ENCODE results near the gene ZC3H7B. TPM values are rescaled to one million over a fixed set of nuclear protein-coding genes. Genes with fewer than 3 reads are reported as not detected.

The ZC3H7B gene
- total and polyA plus RNA-seq, 2 donors from 2014 or later, result 28.3 to 68.6 TPM

- H3K4me1 ChIP-seq (ENCODE audit: control insufficient read depth in 2 of 3, insufficient read depth in 2 of 3, low read depth in 1 of 3, low read length in 3 of 3), result no peaks in the 10 kb centered on the region
- no peak overlapping the region for H3K4me3 ChIP-seq (ENCODE audit: low read length in 3 of 3)
- DNase-seq, result no peak
- no peak overlapping the region for H3K9ac ChIP-seq (ENCODE audit: low read length in 3 of 3)
- no peaks in the 10 kb centered on the region for H3K9me3 ChIP-seq (ENCODE audit: control insufficient read depth in 2 of 3, insufficient read depth in 1 of 3, low read length in 3 of 3)
- TF ChIP-seq CTCF (IDR thresholded peaks at IDR 0.05; ENCODE audit: borderline replicate concordance, extremely low read depth, insufficient read depth), result no peak
- no peak overlapping the region for H3K27ac ChIP-seq (ENCODE audit: low read depth in 2 of 2, low read length in 2 of 2)
- intact Hi-C loops (cut with DNase I), result no loop called here
- FAIRE-seq, result no peak
- H3K36me3 ChIP-seq (ENCODE audit: control insufficient read depth in 2 of 3, insufficient read depth in 3 of 3, low read length in 3 of 3), result peaks cover 0 to 35% (median 27%) of the 10 kb centered on the region in 3 donors
- H3K27me3 ChIP-seq (ENCODE audit: control insufficient read depth, insufficient read depth, low read length), result no peaks in the 10 kb centered on the region
Observed at GRCh38 chr22:41264408-41264941, 36.9 kb upstream of the ZC3H7B start.

- Histone ChIP-seq H3K9me3 (ENCODE audit: control insufficient read depth in 2 of 3, insufficient read depth in 1 of 3, low read length in 3 of 3) (no peaks in the 10 kb centered on the region), H3K9ac (ENCODE audit: low read length in 3 of 3) (no peak overlapping the region), H3K4me3 (ENCODE audit: low read length in 3 of 3) (no peak overlapping the region), H3K4me1 (ENCODE audit: control insufficient read depth in 2 of 3, insufficient read depth in 2 of 3, low read depth in 1 of 3, low read length in 3 of 3) (no peaks in the 10 kb centered on the region), H3K27me3 (ENCODE audit: control insufficient read depth, insufficient read depth, low read length) (no peaks in the 10 kb centered on the region), H3K27ac (ENCODE audit: low read depth in 2 of 2, low read length in 2 of 2) (no peak overlapping the region), H3K36me3 (ENCODE audit: control insufficient read depth in 2 of 3, insufficient read depth in 3 of 3, low read length in 3 of 3) (peaks cover 0 to 37% (median 24%) of the 10 kb centered on the region in 3 donors)
- DNase-seq (no peak), FAIRE-seq (no peak)
- no peak for TF ChIP-seq CTCF (IDR thresholded peaks at IDR 0.05; ENCODE audit: borderline replicate concordance, extremely low read depth, insufficient read depth)
- intact Hi-C loops (cut with DNase I), result no loop called here
Observed at GRCh38 chr22:41267958-41268357, 33.4 kb upstream of the ZC3H7B start.

GRCh38 chr22:41271787-41272186 is 29.5 kb upstream of the ZC3H7B start:
- Histone ChIP-seq H3K27ac (ENCODE audit: low read depth in 2 of 2, low read length in 2 of 2) (no peak overlapping the region), H3K4me1 (ENCODE audit: control insufficient read depth in 2 of 3, insufficient read depth in 2 of 3, low read depth in 1 of 3, low read length in 3 of 3) (no peaks in the 10 kb centered on the region), H3K9ac (ENCODE audit: low read length in 3 of 3) (no peak overlapping the region), H3K27me3 (ENCODE audit: control insufficient read depth, insufficient read depth, low read length) (no peaks in the 10 kb centered on the region), H3K36me3 (ENCODE audit: control insufficient read depth in 2 of 3, insufficient read depth in 3 of 3, low read length in 3 of 3) (peaks cover 3 to 39% (median 24%) of the 10 kb centered on the region in 3 donors), H3K4me3 (ENCODE audit: low read length in 3 of 3) (no peak overlapping the region), H3K9me3 (ENCODE audit: control insufficient read depth in 2 of 3, insufficient read depth in 1 of 3, low read length in 3 of 3) (no peaks in the 10 kb centered on the region)
- FAIRE-seq (no peak), DNase-seq (no peak)
- TF ChIP-seq CTCF (IDR thresholded peaks at IDR 0.05; ENCODE audit: borderline replicate concordance, extremely low read depth, insufficient read depth), result no peak
- intact Hi-C loops (cut with DNase I), result no loop called here

GRCh38 chr22:41273128-41273527 is 28.2 kb upstream of the ZC3H7B start:
- intact Hi-C loops (cut with DNase I), result no loop called here
- no peaks in the 10 kb centered on the region for H3K4me1 ChIP-seq (ENCODE audit: control insufficient read depth in 2 of 3, insufficient read depth in 2 of 3, low read depth in 1 of 3, low read length in 3 of 3)
- H3K27me3 ChIP-seq (ENCODE audit: control insufficient read depth, insufficient read depth, low read length), result no peaks in the 10 kb centered on the region
- no peak overlapping the region for H3K27ac ChIP-seq (ENCODE audit: low read depth in 2 of 2, low read length in 2 of 2)
- FAIRE-seq, result no peak
- H3K9me3 ChIP-seq (ENCODE audit: control insufficient read depth in 2 of 3, insufficient read depth in 1 of 3, low read length in 3 of 3), result no peaks in the 10 kb centered on the region
- H3K9ac ChIP-seq (ENCODE audit: low read length in 3 of 3), result no peak overlapping the region
- no peak for TF ChIP-seq CTCF (IDR thresholded peaks at IDR 0.05; ENCODE audit: borderline replicate concordance, extremely low read depth, insufficient read depth)
- no peak overlapping the region for H3K4me3 ChIP-seq (ENCODE audit: low read length in 3 of 3)
- DNase-seq, result no peak
- H3K36me3 ChIP-seq (ENCODE audit: control insufficient read depth in 2 of 3, insufficient read depth in 3 of 3, low read length in 3 of 3), result peaks cover 3 to 39% (median 21%) of the 10 kb centered on the region in 3 donors
